ENCODE measurements around the gene ADD1.

Gene ADD1

DNA sequence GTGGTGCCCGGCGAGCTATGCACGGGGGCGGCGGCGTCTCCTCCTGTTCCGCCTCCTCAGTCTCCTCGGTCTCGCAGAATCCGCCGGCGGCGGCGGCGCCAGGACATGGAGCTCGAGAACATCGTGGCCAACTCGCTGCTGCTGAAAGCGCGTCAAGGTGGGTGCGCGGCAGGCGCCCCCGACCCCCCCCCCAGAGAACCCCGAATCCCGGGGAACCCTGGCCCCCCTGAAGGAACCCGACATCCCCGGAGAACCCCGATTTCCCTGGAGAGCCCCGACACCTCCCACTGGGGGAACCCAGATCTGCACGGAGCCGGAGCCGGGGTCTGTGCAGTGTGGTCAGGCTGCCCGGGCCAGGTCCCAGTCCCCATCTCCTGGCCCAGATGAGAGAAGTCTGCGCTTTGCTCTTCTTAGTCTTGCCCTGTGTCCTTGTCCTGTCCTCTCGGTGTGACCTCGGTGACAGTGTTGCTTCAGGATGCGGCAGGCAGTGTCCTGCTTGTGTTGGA, 120.4 kb downstream of the ADD1 start:
- DNase-seq (ENCODE audit: low spot score): peak; percentile 20

- DNase-seq (ENCODE audit: low spot score): no peak
Observed at GRCh38 chr4:2964706-2965258, 121.1 kb downstream of the ADD1 start.

DNA sequence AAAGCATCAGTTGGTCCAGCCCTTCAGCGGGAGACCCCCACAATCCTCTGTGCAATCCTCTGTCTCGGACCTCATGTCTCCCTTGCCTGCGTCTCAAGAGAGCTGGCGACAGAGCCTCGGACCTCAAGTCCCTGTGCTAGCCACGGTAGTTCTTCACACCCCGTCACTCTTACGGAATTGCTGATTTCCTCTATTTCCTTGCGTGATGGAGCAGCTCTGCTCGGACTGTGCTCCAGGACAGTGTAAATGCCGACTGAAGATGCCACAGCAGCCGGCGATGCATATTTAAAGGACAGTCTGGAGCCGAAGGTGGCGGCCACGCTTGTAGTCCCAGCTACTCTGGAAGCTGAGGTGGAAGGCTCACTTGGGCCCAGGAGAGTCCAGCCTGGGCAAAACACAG, 121.6 kb downstream of the ADD1 start:
- DNase-seq (ENCODE audit: low spot score): no peak

- DNase-seq (ENCODE audit: low spot score): no peak
Observed at GRCh38 chr4:2968381-2968780, 124.7 kb downstream of the ADD1 start.

- DNase-seq (ENCODE audit: low spot score): no peak
Observed at GRCh38 chr4:2971275-2971674, 127.6 kb downstream of the ADD1 start.

GRCh38 chr4:2977211-2978088, 133.8 kb downstream of the ADD1 start:
- no peak for DNase-seq (ENCODE audit: low spot score)

Data from SW480 (cell line).